KMS-11 (cell line): ENCODE measurements around the gene CAMK2G.
A peak's percentile ranks its signal among the peaks of the same experiment; 100 is the strongest.

Experiments used
- H2AFZ ChIP-seq: fragments of 200-600 bp; sonication (generic); 2 replicates; pipeline ENCODE4 v1.6.1; 2016; ENCODE audit warnings: antibody characterized with exemption, mixed run types, low read depth
- H3K27ac ChIP-seq: fragments of 200-600 bp; sonication (generic); 2 replicates; pipeline ENCODE4 v1.6.1; 2016; ENCODE audit warnings: mild to moderate bottlenecking, mixed run types
- H3K27me3 ChIP-seq: fragments of 200-600 bp; sonication (generic); 2 replicates; pipeline ENCODE4 v1.6.1; 2017; ENCODE audit warnings: mild to moderate bottlenecking, low read depth, mixed run types, moderate library complexity; ENCODE audit not compliant: insufficient read depth
- H3K36me3 ChIP-seq: fragments of 200-600 bp; sonication (generic); 2 replicates; pipeline ENCODE4 v1.6.1; 2017; ENCODE audit warnings: mild to moderate bottlenecking, mixed run types; ENCODE audit not compliant: insufficient read depth
- H3K4me1 ChIP-seq: fragments of 200-600 bp; sonication (generic); 2 replicates; pipeline ENCODE4 v1.6.1; 2016; ENCODE audit warnings: mild to moderate bottlenecking, low read depth, mixed run types; ENCODE audit not compliant: poor library complexity, severe bottlenecking
- H3K4me2 ChIP-seq: fragments of 200-600 bp; sonication (generic); 2 replicates; pipeline ENCODE4 v1.7.0; 2016; ENCODE audit warnings: mild to moderate bottlenecking, mixed run types
- H3K4me3 ChIP-seq: fragments of 200-600 bp; sonication (generic); IDR thresholded peaks from 2 replicates; pipeline ENCODE4 v1.6.1; 2017; ENCODE audit warnings: low read depth, low read length, mixed read lengths; ENCODE audit not compliant: insufficient read depth
- H3K79me2 ChIP-seq: fragments of 200-600 bp; sonication (generic); 2 replicates; pipeline ENCODE4 v1.6.1; 2016; ENCODE audit warnings: low read depth, mixed run types; ENCODE audit not compliant: insufficient read depth
- H3K9ac ChIP-seq: fragments of 200-600 bp; sonication (generic); 2 replicates; pipeline ENCODE4 v1.6.1; 2016; ENCODE audit warnings: mild to moderate bottlenecking, mixed run types
- H4K20me1 ChIP-seq: fragments of 200-600 bp; sonication (generic); 2 replicates; pipeline ENCODE4 v1.6.1; 2016; ENCODE audit warnings: mild to moderate bottlenecking, mixed run types; ENCODE audit not compliant: insufficient read depth
- TF ChIP-seq, protein P1 (sequence below): fragments of 200-600 bp; sonication (generic); conservative IDR thresholded peaks from 2 replicates; pipeline ENCODE4 v1.6.1; 2017; ENCODE audit warnings: low read depth, mild to moderate bottlenecking, antibody characterized with exemption, low read length, moderate library complexity, mixed read lengths

Gene CAMK2G

DNA sequence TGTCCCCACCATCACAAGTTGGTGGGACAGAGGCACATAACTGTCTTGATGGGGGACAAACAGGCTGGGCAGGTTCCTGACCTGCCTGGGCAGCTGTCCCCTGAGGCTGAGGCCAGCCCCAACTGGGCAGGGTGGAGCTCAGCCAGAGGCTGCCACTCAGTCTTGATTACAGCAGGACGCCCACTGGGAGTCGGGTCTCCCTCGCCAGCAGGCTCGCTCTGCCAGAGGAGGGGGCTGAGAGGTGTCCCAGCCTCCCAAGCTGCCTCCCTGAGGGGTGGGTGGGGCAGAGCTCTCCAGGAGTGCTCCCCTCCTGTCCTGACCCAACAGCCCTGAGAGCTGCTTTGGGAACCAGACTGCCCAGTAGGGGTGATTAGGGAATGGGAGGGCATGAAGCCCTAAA, 1.8 kb upstream of the CAMK2G start:
- Histone ChIP-seq H4K20me1 (0 out of 2 replicates have a peak, but pooled peaks cover 5% of the 10 kb centered on the region), H3K4me3 (no peak overlapping the region), H3K4me2 (no peak overlapping the region), H3K4me1 (peaks cover 31% of the 10 kb centered on the region), H3K27ac (no peak overlapping the region), H3K36me3 (peaks cover 4% of the 10 kb centered on the region; the same call in 1 of the 2 replicates), H3K27me3 (no peaks in the 10 kb centered on the region), H2AFZ (no peak overlapping the region), H3K9ac (no peak overlapping the region), H3K79me2 (peaks cover 23% of the 10 kb centered on the region)
- TF ChIP-seq, protein P1, sequence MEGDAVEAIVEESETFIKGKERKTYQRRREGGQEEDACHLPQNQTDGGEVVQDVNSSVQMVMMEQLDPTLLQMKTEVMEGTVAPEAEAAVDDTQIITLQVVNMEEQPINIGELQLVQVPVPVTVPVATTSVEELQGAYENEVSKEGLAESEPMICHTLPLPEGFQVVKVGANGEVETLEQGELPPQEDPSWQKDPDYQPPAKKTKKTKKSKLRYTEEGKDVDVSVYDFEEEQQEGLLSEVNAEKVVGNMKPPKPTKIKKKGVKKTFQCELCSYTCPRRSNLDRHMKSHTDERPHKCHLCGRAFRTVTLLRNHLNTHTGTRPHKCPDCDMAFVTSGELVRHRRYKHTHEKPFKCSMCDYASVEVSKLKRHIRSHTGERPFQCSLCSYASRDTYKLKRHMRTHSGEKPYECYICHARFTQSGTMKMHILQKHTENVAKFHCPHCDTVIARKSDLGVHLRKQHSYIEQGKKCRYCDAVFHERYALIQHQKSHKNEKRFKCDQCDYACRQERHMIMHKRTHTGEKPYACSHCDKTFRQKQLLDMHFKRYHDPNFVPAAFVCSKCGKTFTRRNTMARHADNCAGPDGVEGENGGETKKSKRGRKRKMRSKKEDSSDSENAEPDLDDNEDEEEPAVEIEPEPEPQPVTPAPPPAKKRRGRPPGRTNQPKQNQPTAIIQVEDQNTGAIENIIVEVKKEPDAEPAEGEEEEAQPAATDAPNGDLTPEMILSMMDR: no peak

DNA sequence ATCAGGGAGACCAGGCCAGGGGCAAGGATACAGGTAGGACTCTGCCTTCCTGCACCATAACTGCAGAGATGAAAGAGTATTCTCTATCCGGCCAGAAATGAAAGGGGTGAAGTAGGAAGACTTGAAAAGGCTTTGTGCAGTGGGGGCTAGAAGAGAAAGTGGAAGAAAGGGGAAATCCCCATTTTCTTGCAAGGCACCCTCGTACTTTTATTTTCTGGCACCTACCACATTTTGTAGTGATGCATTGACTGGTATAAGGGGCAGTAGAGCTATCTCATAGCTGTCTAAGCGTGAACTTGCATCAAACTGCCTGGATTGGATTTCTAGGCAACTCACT, 752 bp upstream of the CAMK2G start:
- peak overlapping the region; percentile 89 for H3K4me2 ChIP-seq
- peaks cover 4% of the 10 kb centered on the region; the same call in 1 of the 2 replicates for H3K36me3 ChIP-seq
- peak overlapping the region; percentile 46; the same call in 1 of the 2 replicates for H3K9ac ChIP-seq
- peaks cover 34% of the 10 kb centered on the region for H3K4me1 ChIP-seq
- H3K4me3 ChIP-seq: no peak overlapping the region
- peaks cover 34% of the 10 kb centered on the region for H3K79me2 ChIP-seq
- no peaks in the 10 kb centered on the region for H3K27me3 ChIP-seq
- TF ChIP-seq, protein P1: no peak
- peak overlapping the region; percentile 85 for H2AFZ ChIP-seq
- 0 out of 2 replicates have a peak, but pooled peaks cover 5% of the 10 kb centered on the region for H4K20me1 ChIP-seq
- no peak overlapping the region for H3K27ac ChIP-seq

DNA sequence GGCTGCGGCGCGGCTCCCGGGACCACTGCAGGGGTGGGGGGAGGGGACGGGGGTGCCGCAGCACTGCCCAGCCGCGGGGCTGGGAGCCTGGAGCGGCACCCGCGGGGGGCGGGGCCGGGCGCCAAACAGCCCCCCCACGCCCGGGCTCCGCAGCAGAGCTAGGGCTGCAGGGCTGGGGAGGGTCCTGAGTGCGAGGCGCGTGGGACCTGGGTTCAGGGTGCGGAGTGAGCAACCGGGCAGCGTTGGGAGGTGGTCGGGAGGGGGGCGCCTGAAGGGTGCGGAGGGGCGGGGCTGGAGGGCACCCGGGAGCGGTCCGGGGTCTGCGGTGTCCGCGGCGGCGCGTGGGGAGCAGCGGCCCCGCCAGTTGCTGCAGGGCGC, 528 bp downstream of the CAMK2G start:
- H3K27me3 ChIP-seq: no peaks in the 10 kb centered on the region
- peaks cover 30% of the 10 kb centered on the region for H3K4me1 ChIP-seq
- peaks cover 4% of the 10 kb centered on the region; the same call in 1 of the 2 replicates for H3K36me3 ChIP-seq
- no peak overlapping the region for H3K4me3 ChIP-seq
- TF ChIP-seq, protein P1: no peak
- H3K79me2 ChIP-seq: peaks cover 46% of the 10 kb centered on the region
- no peak overlapping the region for H3K27ac ChIP-seq
- H4K20me1 ChIP-seq: 0 out of 2 replicates have a peak, but pooled peaks cover 5% of the 10 kb centered on the region
- no peak overlapping the region for H2AFZ ChIP-seq
- H3K4me2 ChIP-seq: no peak overlapping the region
- H3K9ac ChIP-seq: peak overlapping the region; percentile 33; the same call in 1 of the 2 replicates

DNA sequence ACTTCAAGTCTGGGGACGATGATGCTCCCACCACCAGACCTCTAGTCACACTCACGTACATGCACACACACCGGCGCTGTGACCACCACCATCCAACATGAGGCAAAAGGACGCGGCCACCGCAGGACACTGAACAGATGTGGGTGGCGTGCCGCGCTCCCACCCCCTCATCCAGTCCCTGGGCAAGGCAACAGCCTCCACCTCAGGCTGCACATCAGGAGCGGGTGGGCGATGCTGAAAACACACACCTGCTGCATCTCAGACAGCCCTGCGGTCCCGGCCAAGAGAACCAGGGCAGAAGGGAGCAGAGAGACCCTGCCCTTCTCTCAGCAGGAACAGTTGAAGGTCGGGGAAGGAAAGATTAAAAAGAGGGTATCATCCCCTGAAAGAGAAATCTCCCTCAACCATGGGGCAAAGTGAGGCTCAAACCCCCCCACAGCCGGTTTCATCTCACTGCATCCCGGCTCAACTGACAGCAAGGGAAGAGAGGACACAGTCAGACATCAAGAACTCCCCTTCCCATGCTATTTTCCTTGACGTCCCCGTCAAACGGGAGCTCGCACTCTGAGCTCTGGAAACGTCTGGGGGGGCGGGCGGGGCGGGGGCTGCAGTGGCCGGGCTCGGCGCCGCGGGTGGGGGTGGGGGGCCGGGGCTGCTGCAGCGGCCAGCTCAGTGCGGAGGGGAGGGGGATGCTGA, 1.1 kb downstream of the CAMK2G start:
- Histone ChIP-seq H3K9ac (peak overlapping the region; percentile 22; the same call in 1 of the 2 replicates), H3K79me2 (peaks cover 52% of the 10 kb centered on the region), H3K27ac (no peak overlapping the region), H3K4me3 (no peak overlapping the region), H4K20me1 (0 out of 2 replicates have a peak, but pooled peaks cover 5% of the 10 kb centered on the region), H3K36me3 (peaks cover 4% of the 10 kb centered on the region; the same call in 1 of the 2 replicates), H3K4me1 (peaks cover 30% of the 10 kb centered on the region), H3K27me3 (no peaks in the 10 kb centered on the region), H2AFZ (no peak overlapping the region), H3K4me2 (peak overlapping the region; percentile 72)
- TF ChIP-seq, protein P1: no peak
